Measurements from ENCODE around the gene FAM168B. TPM values are rescaled to one million over a fixed set of nuclear protein-coding genes. Genes with fewer than 3 reads are reported as not detected.
A peak's percentile ranks its signal among the peaks of the same experiment; 100 is the strongest.

FAM168B gene
- total and polyA plus RNA-seq, 3 experiments from 2014 or later, result 40.4 to 97.6 (median 93.1) TPM

GRCh38 chr2:131058214-131058843 is 34.9 kb downstream of the FAM168B start:
- CTCF ChIA-PET, result no interaction called here
- POLR2A ChIA-PET, result no interaction called here
- H3K36me3 ChIP-seq (ENCODE audit: insufficient read depth, low read length), result peaks cover 40% of the 10 kb centered on the region

GRCh38 chr2:131056932-131057287 is 36.4 kb downstream of the FAM168B start:
- Histone ChIP-seq H3K27me3 (ENCODE audit: insufficient read depth, low read length, poor library complexity, severe bottlenecking) (no peaks in the 10 kb centered on the region), H3K27ac (ENCODE audit: low read depth, low read length) (no peak overlapping the region), H3K4me3 (ENCODE audit: low read length) (no peak overlapping the region), H3K4me1 (ENCODE audit: insufficient read depth, low read length) (no peaks in the 10 kb centered on the region), H3K36me3 (ENCODE audit: insufficient read depth, low read length) (peaks cover 54% of the 10 kb centered on the region), H3K9me3 (ENCODE audit: low read length) (no peaks in the 10 kb centered on the region)
- no peaks in the 10 kb centered on the region for H3K9me3 Mint-ChIP-seq
- no peak for DNase-seq
- peak overlapping the region in 2 of 8 donors; percentile 17 to 66 for H3K27ac Mint-ChIP-seq
- H3K4me1 Mint-ChIP-seq, result peaks cover 23 to 52% (median 52%) of the 10 kb centered on the region in 3 donors
- H3K4me3 Mint-ChIP-seq, result no peak overlapping the region
- H3K27me3 Mint-ChIP-seq, result no peaks in the 10 kb centered on the region
- CTCF ChIA-PET, result no interaction called here
- POLR2A ChIA-PET, result interaction anchor here (0.6 kb wide), 1 partner anchor 98 kb away, joined by 3 read pairs; no protein-coding TSS in a partner anchor
- peaks cover 7 to 85% (median 13%) of the 10 kb centered on the region in 3 donors for H3K36me3 Mint-ChIP-seq

More at GRCh38 chr2:131058214-131058843, 34.9 kb downstream of the FAM168B start:
- Mint-ChIP-seq H3K27me3 (no peaks in the 10 kb centered on the region), H3K36me3 (peaks cover 5 to 81% (median 14%) of the 10 kb centered on the region in 3 donors), H3K9me3 (no peaks in the 10 kb centered on the region), H3K27ac (peak overlapping the region in 3 of 8 donors; percentile 9 to 51 (median 27)), H3K4me1 (peaks cover 29 to 62% (median 58%) of the 10 kb centered on the region in 3 donors), H3K4me3 (no peak overlapping the region)
- H3K27me3 ChIP-seq (ENCODE audit: insufficient read depth, low read length, poor library complexity, severe bottlenecking), result no peaks in the 10 kb centered on the region
- H3K27ac ChIP-seq (ENCODE audit: low read depth, low read length), result no peak overlapping the region
- H3K9me3 ChIP-seq (ENCODE audit: low read length), result no peaks in the 10 kb centered on the region
- H3K4me3 ChIP-seq (ENCODE audit: low read length), result no peak overlapping the region
- no peaks in the 10 kb centered on the region for H3K4me1 ChIP-seq (ENCODE audit: insufficient read depth, low read length)
- DNase-seq, result no peak

GRCh38 chr2:131056204-131056931 is 36.9 kb downstream of the FAM168B start:
- H3K4me1 ChIP-seq (ENCODE audit: insufficient read depth, low read length), result no peaks in the 10 kb centered on the region
- no peak for DNase-seq
- no peaks in the 10 kb centered on the region for H3K27me3 ChIP-seq (ENCODE audit: insufficient read depth, low read length, poor library complexity, severe bottlenecking)
- H3K27me3 Mint-ChIP-seq, result no peaks in the 10 kb centered on the region
- H3K4me3 Mint-ChIP-seq, result no peak overlapping the region
- H3K9me3 ChIP-seq (ENCODE audit: low read length), result no peaks in the 10 kb centered on the region
- peaks cover 21 to 48% (median 47%) of the 10 kb centered on the region in 3 donors for H3K4me1 Mint-ChIP-seq
- peaks cover 12 to 87% (median 18%) of the 10 kb centered on the region in 3 donors for H3K36me3 Mint-ChIP-seq
- ChIA-PET POLR2A (no interaction called here), CTCF (no interaction called here)
- peaks cover 0 to 3% (median 0%) of the 10 kb centered on the region in 5 donors for H3K9me3 Mint-ChIP-seq
- H3K27ac ChIP-seq (ENCODE audit: low read depth, low read length), result no peak overlapping the region
- peaks cover 56% of the 10 kb centered on the region for H3K36me3 ChIP-seq (ENCODE audit: insufficient read depth, low read length)
- no peak overlapping the region for H3K4me3 ChIP-seq (ENCODE audit: low read length)
- peak overlapping the region in 3 of 8 donors; percentile 25 to 85 (median 66) for H3K27ac Mint-ChIP-seq

- peaks cover 12 to 91% (median 16%) of the 10 kb centered on the region in 3 donors for H3K36me3 Mint-ChIP-seq
- H3K9me3 ChIP-seq (ENCODE audit: low read length), result no peaks in the 10 kb centered on the region
- no peak overlapping the region for H3K27ac ChIP-seq (ENCODE audit: low read depth, low read length)
- DNase-seq, result no peak
- no peak overlapping the region for H3K4me3 Mint-ChIP-seq
- no peaks in the 10 kb centered on the region for H3K27me3 ChIP-seq (ENCODE audit: insufficient read depth, low read length, poor library complexity, severe bottlenecking)
- peaks cover 0 to 3% (median 0%) of the 10 kb centered on the region in 5 donors for H3K9me3 Mint-ChIP-seq
- POLR2A ChIA-PET, result no interaction called here
- peak overlapping the region in 1 of 8 donors; percentile 25 for H3K27ac Mint-ChIP-seq
- peaks cover 19 to 42% (median 41%) of the 10 kb centered on the region in 3 donors for H3K4me1 Mint-ChIP-seq
- H3K4me3 ChIP-seq (ENCODE audit: low read length), result no peak overlapping the region
- H3K36me3 ChIP-seq (ENCODE audit: insufficient read depth, low read length), result peaks cover 63% of the 10 kb centered on the region
- CTCF ChIA-PET, result no interaction called here
- H3K27me3 Mint-ChIP-seq, result no peaks in the 10 kb centered on the region
- H3K4me1 ChIP-seq (ENCODE audit: insufficient read depth, low read length), result no peaks in the 10 kb centered on the region
Measured at GRCh38 chr2:131055169-131056065, 37.8 kb downstream of the FAM168B start.

GRCh38 chr2:131054488-131054887 is 38.8 kb downstream of the FAM168B start:
- H3K27ac Mint-ChIP-seq, result peak overlapping the region in 4 of 8 donors; percentile 26 to 68 (median 40)
- Histone ChIP-seq H3K4me3 (ENCODE audit: low read length) (no peak overlapping the region), H3K4me1 (ENCODE audit: insufficient read depth, low read length) (no peaks in the 10 kb centered on the region), H3K9me3 (ENCODE audit: low read length) (no peaks in the 10 kb centered on the region), H3K27ac (ENCODE audit: low read depth, low read length) (no peak overlapping the region), H3K27me3 (ENCODE audit: insufficient read depth, low read length, poor library complexity, severe bottlenecking) (no peaks in the 10 kb centered on the region), H3K36me3 (ENCODE audit: insufficient read depth, low read length) (peaks cover 71% of the 10 kb centered on the region)
- POLR2A ChIA-PET, result no interaction called here
- H3K4me3 Mint-ChIP-seq, result no peak overlapping the region
- peaks cover 12 to 93% (median 17%) of the 10 kb centered on the region in 3 donors for H3K36me3 Mint-ChIP-seq
- no peaks in the 10 kb centered on the region for H3K27me3 Mint-ChIP-seq
- peaks cover 18 to 38% (median 36%) of the 10 kb centered on the region in 3 donors for H3K4me1 Mint-ChIP-seq
- CTCF ChIA-PET, result no interaction called here
- H3K9me3 Mint-ChIP-seq, result peaks cover 0 to 3% (median 0%) of the 10 kb centered on the region in 5 donors
- no peak for DNase-seq

- CTCF ChIA-PET, result no interaction called here
- POLR2A ChIA-PET, result no interaction called here
- H3K4me3 Mint-ChIP-seq, result no peak overlapping the region
- Histone ChIP-seq H3K4me3 (ENCODE audit: low read length) (no peak overlapping the region), H3K4me1 (ENCODE audit: insufficient read depth, low read length) (no peaks in the 10 kb centered on the region), H3K36me3 (ENCODE audit: insufficient read depth, low read length) (peaks cover 62% of the 10 kb centered on the region), H3K27me3 (ENCODE audit: insufficient read depth, low read length, poor library complexity, severe bottlenecking) (no peaks in the 10 kb centered on the region), H3K27ac (ENCODE audit: low read depth, low read length) (no peak overlapping the region), H3K9me3 (ENCODE audit: low read length) (no peaks in the 10 kb centered on the region)
- peaks cover 12 to 93% (median 17%) of the 10 kb centered on the region in 3 donors for H3K36me3 Mint-ChIP-seq
- no peak for DNase-seq
- peaks cover 8 to 23% (median 21%) of the 10 kb centered on the region in 3 donors for H3K4me1 Mint-ChIP-seq
- H3K27ac Mint-ChIP-seq, result peak overlapping the region in 2 of 8 donors; percentile 33 to 57
- peaks cover 0 to 3% (median 0%) of the 10 kb centered on the region in 5 donors for H3K9me3 Mint-ChIP-seq
- H3K27me3 Mint-ChIP-seq, result no peaks in the 10 kb centered on the region
Measured at GRCh38 chr2:131052741-131053263, 40.5 kb downstream of the FAM168B start.

- peak overlapping the region in 2 of 8 donors; percentile 47 to 57 for H3K27ac Mint-ChIP-seq
- CTCF ChIA-PET, result no interaction called here
Measured at GRCh38 chr2:131050896-131051295, 42.4 kb downstream of the FAM168B start.

More at GRCh38 chr2:131050896-131051295, 42.4 kb downstream of the FAM168B start:
- peaks cover 55% of the 10 kb centered on the region for H3K36me3 ChIP-seq (ENCODE audit: insufficient read depth, low read length)
- H3K4me3 Mint-ChIP-seq, result no peak overlapping the region
- H3K4me3 ChIP-seq (ENCODE audit: low read length), result no peak overlapping the region
- no peaks in the 10 kb centered on the region for H3K4me1 ChIP-seq (ENCODE audit: insufficient read depth, low read length)
- POLR2A ChIA-PET, result interaction anchor here (1.3 kb wide), 1 partner anchor 11 kb away, joined by 3 read pairs; no protein-coding TSS in a partner anchor
- H3K9me3 ChIP-seq (ENCODE audit: low read length), result no peaks in the 10 kb centered on the region
- H3K4me1 Mint-ChIP-seq, result peaks cover 3 to 6% (median 6%) of the 10 kb centered on the region in 3 donors
- H3K27me3 Mint-ChIP-seq, result no peaks in the 10 kb centered on the region
- no peak overlapping the region for H3K27ac ChIP-seq (ENCODE audit: low read depth, low read length)
- peaks cover 12 to 89% (median 14%) of the 10 kb centered on the region in 3 donors for H3K36me3 Mint-ChIP-seq
- no peaks in the 10 kb centered on the region for H3K27me3 ChIP-seq (ENCODE audit: insufficient read depth, low read length, poor library complexity, severe bottlenecking)
- no peak for DNase-seq
- peaks cover 0 to 3% (median 0%) of the 10 kb centered on the region in 5 donors for H3K9me3 Mint-ChIP-seq

Measured in CD8-positive, alpha-beta memory T cell (primary cell).